ENCODE data around the gene PLXNA1.

The PLXNA1 gene

GRCh38 chr3:126999383-126999782 lies 16.5 kb downstream of the PLXNA1 start:
- peaks cover 2% of the 10 kb centered on the region for H3K36me3 Mint-ChIP-seq (ENCODE audit: insufficient read depth)
- peaks cover 0 to 2% of the 10 kb centered on the region in 2 donors for H3K4me1 Mint-ChIP-seq (ENCODE audit: low read depth in 2 of 2)
- ATAC-seq (replicated peaks) (no peak), DNase-seq (no peak)
- no peak overlapping the region for H3K4me3 Mint-ChIP-seq
- H3K27me3 Mint-ChIP-seq: no peaks in the 10 kb centered on the region
- H3K9me3 Mint-ChIP-seq: no peaks in the 10 kb centered on the region
- H3K27ac Mint-ChIP-seq: no peak overlapping the region

- H3K4me3 Mint-ChIP-seq: no peak overlapping the region
- no peaks in the 10 kb centered on the region for H3K9me3 Mint-ChIP-seq
These were observed 17.2 kb downstream of the PLXNA1 start for GRCh38 chr3:127000119-127000518.

GRCh38 chr3:127000761-127001160 lies 17.8 kb downstream of the PLXNA1 start:
- no peak for ATAC-seq (replicated peaks)

More at GRCh38 chr3:127000119-127000518, 17.2 kb downstream of the PLXNA1 start:
- no peak for DNase-seq
- ATAC-seq (replicated peaks): no peak
- peaks cover 7% of the 10 kb centered on the region for H3K36me3 Mint-ChIP-seq (ENCODE audit: insufficient read depth)
- peaks cover 0 to 2% of the 10 kb centered on the region in 2 donors for H3K4me1 Mint-ChIP-seq (ENCODE audit: low read depth in 2 of 2)
- no peak overlapping the region for H3K27ac Mint-ChIP-seq
- no peaks in the 10 kb centered on the region for H3K27me3 Mint-ChIP-seq

GRCh38 chr3:127001486-127002194 lies 18.7 kb downstream of the PLXNA1 start:
- Mint-ChIP-seq H3K4me1 (ENCODE audit: low read depth in 2 of 2) (peaks cover 0 to 2% of the 10 kb centered on the region in 2 donors), H3K4me3 (no peak overlapping the region), H3K27ac (peak overlapping the region in 1 of 2 donors; percentile 55), H3K36me3 (ENCODE audit: insufficient read depth) (peaks cover 13% of the 10 kb centered on the region), H3K9me3 (no peaks in the 10 kb centered on the region), H3K27me3 (no peaks in the 10 kb centered on the region)
- no peak for DNase-seq
- ATAC-seq (replicated peaks): no peak

More at GRCh38 chr3:127000761-127001160, 17.8 kb downstream of the PLXNA1 start:
- Mint-ChIP-seq H3K27ac (no peak overlapping the region), H3K4me3 (no peak overlapping the region), H3K4me1 (ENCODE audit: low read depth in 2 of 2) (peaks cover 0 to 2% of the 10 kb centered on the region in 2 donors), H3K27me3 (no peaks in the 10 kb centered on the region), H3K9me3 (no peaks in the 10 kb centered on the region), H3K36me3 (ENCODE audit: insufficient read depth) (peaks cover 7% of the 10 kb centered on the region)
- DNase-seq: no peak

- peaks cover 0 to 3% of the 10 kb centered on the region in 2 donors for H3K4me1 Mint-ChIP-seq (ENCODE audit: low read depth in 2 of 2)
- no peak for DNase-seq
- H3K36me3 Mint-ChIP-seq (ENCODE audit: insufficient read depth): peaks cover 17% of the 10 kb centered on the region
- H3K4me3 Mint-ChIP-seq: no peak overlapping the region
- peak; percentile 41 for ATAC-seq (replicated peaks)
- no peaks in the 10 kb centered on the region for H3K27me3 Mint-ChIP-seq
- H3K27ac Mint-ChIP-seq: peak overlapping the region in 1 of 2 donors; percentile 55
- H3K9me3 Mint-ChIP-seq: no peaks in the 10 kb centered on the region
These were observed 19.6 kb downstream of the PLXNA1 start for GRCh38 chr3:127002195-127003174.

- Mint-ChIP-seq H3K27me3 (no peaks in the 10 kb centered on the region), H3K27ac (peak overlapping the region in 1 of 2 donors; percentile 70), H3K9me3 (no peaks in the 10 kb centered on the region), H3K36me3 (ENCODE audit: insufficient read depth) (peaks cover 15% of the 10 kb centered on the region), H3K4me3 (no peak overlapping the region), H3K4me1 (ENCODE audit: low read depth in 2 of 2) (peaks cover 0 to 1% of the 10 kb centered on the region in 2 donors)
- ATAC-seq (replicated peaks) (no peak), DNase-seq (no peak)
These were observed 20.2 kb downstream of the PLXNA1 start for GRCh38 chr3:127003175-127003555.

GRCh38 chr3:127003601-127004280 lies 20.8 kb downstream of the PLXNA1 start:
- H3K36me3 Mint-ChIP-seq (ENCODE audit: insufficient read depth): peaks cover 18% of the 10 kb centered on the region
- H3K4me3 Mint-ChIP-seq: no peak overlapping the region
- H3K4me1 Mint-ChIP-seq (ENCODE audit: low read depth in 2 of 2): peaks cover 0 to 2% of the 10 kb centered on the region in 2 donors
- no peaks in the 10 kb centered on the region for H3K9me3 Mint-ChIP-seq
- ATAC-seq (replicated peaks) (no peak), DNase-seq (no peak)
- peak overlapping the region in 1 of 2 donors; percentile 70 for H3K27ac Mint-ChIP-seq
- no peaks in the 10 kb centered on the region for H3K27me3 Mint-ChIP-seq

- Mint-ChIP-seq H3K4me1 (ENCODE audit: low read depth in 2 of 2) (peaks cover 4 to 6% of the 10 kb centered on the region in 2 donors), H3K9me3 (no peaks in the 10 kb centered on the region), H3K36me3 (ENCODE audit: insufficient read depth) (peaks cover 18% of the 10 kb centered on the region), H3K27me3 (no peaks in the 10 kb centered on the region), H3K27ac (no peak overlapping the region), H3K4me3 (no peak overlapping the region)
- ATAC-seq (replicated peaks) (no peak), DNase-seq (no peak)
These were observed 21.9 kb downstream of the PLXNA1 start for GRCh38 chr3:127004641-127005397.

GRCh38 chr3:127005864-127006500 lies 23.1 kb downstream of the PLXNA1 start:
- H3K36me3 Mint-ChIP-seq (ENCODE audit: insufficient read depth): peaks cover 18% of the 10 kb centered on the region

GRCh38 chr3:127006781-127007436 lies 24.0 kb downstream of the PLXNA1 start:
- no peaks in the 10 kb centered on the region for H3K27me3 Mint-ChIP-seq

More at GRCh38 chr3:127005864-127006500, 23.1 kb downstream of the PLXNA1 start:
- no peak overlapping the region for H3K27ac Mint-ChIP-seq
- H3K9me3 Mint-ChIP-seq: no peaks in the 10 kb centered on the region
- ATAC-seq (replicated peaks): no peak
- H3K27me3 Mint-ChIP-seq: no peaks in the 10 kb centered on the region
- DNase-seq: no peak
- H3K4me1 Mint-ChIP-seq (ENCODE audit: low read depth in 2 of 2): peaks cover 4 to 6% of the 10 kb centered on the region in 2 donors
- no peak overlapping the region for H3K4me3 Mint-ChIP-seq

GRCh38 chr3:127008236-127008635 lies 25.3 kb downstream of the PLXNA1 start:
- no peak for DNase-seq
- no peaks in the 10 kb centered on the region for H3K27me3 Mint-ChIP-seq
- H3K4me1 Mint-ChIP-seq (ENCODE audit: low read depth in 2 of 2): peaks cover 4 to 6% of the 10 kb centered on the region in 2 donors
- no peak for ATAC-seq (replicated peaks)
- H3K9me3 Mint-ChIP-seq: no peaks in the 10 kb centered on the region
- peaks cover 22% of the 10 kb centered on the region for H3K36me3 Mint-ChIP-seq (ENCODE audit: insufficient read depth)
- no peak overlapping the region for H3K27ac Mint-ChIP-seq
- H3K4me3 Mint-ChIP-seq: no peak overlapping the region

More at GRCh38 chr3:127006781-127007436, 24.0 kb downstream of the PLXNA1 start:
- Mint-ChIP-seq H3K9me3 (no peaks in the 10 kb centered on the region), H3K4me1 (ENCODE audit: low read depth in 2 of 2) (peaks cover 4 to 6% of the 10 kb centered on the region in 2 donors), H3K4me3 (no peak overlapping the region), H3K27ac (no peak overlapping the region), H3K36me3 (ENCODE audit: insufficient read depth) (peaks cover 20% of the 10 kb centered on the region)
- ATAC-seq (replicated peaks) (no peak), DNase-seq (no peak)

GRCh38 chr3:127009531-127009930 lies 26.6 kb downstream of the PLXNA1 start:
- H3K27me3 Mint-ChIP-seq: no peaks in the 10 kb centered on the region
- H3K27ac Mint-ChIP-seq: peak overlapping the region in 1 of 2 donors; percentile 23
- H3K9me3 Mint-ChIP-seq: no peaks in the 10 kb centered on the region
- peaks cover 4 to 6% of the 10 kb centered on the region in 2 donors for H3K4me1 Mint-ChIP-seq (ENCODE audit: low read depth in 2 of 2)
- no peak overlapping the region for H3K4me3 Mint-ChIP-seq
- ATAC-seq (replicated peaks) (no peak), DNase-seq (no peak)
- H3K36me3 Mint-ChIP-seq (ENCODE audit: insufficient read depth): peaks cover 22% of the 10 kb centered on the region
